Posterior vena cava (tissue), 2 donors: ENCODE data around the gene TRIM32. TPM values are rescaled to one million over a fixed set of nuclear protein-coding genes. Genes with fewer than 3 reads are reported as not detected.

ENCODE experiments used
- DNase-seq: peaks from one replicate; pipeline ENCODE4 v3.0.0-alpha.2; 2020; ENCODE audit warnings: low spot score
- intact Hi-C, 2 donors: fragments of 100-400 bp; cut with DNase I; formaldehyde crosslinking; loops; one replicate each; pipeline versions ENCODE4 v1.14.1 to v1.14.2; 2022 to 2023
- total RNA-seq, 2 donors: library from RNA; stranded (reverse); fragmentation: NEBNext Ultra II Directional; extraction: Animal tissue kit (Norgen Biotek cat#: 25700); gene quantifications; one replicate each; pipeline ENCODE4 v1.2.1, GENCODE V29; 2021
- donor health status: DM: yes; HTN: yes; CAD: no.
- donor health status: DM: yes; HTN: yes; CAD: no.

TRIM32 gene
- total RNA-seq, 2 donors from 2014 or later, result 17.4 to 24.4 TPM

- intact Hi-C loops, result no loop called here
- DNase-seq, result no peak
Observed at GRCh38 chr9:116700882-116701865, 14.1 kb downstream of the TRIM32 start.

- intact Hi-C loops, result no loop called here
- DNase-seq, result no peak
Observed at GRCh38 chr9:116701940-116702642, 15.0 kb downstream of the TRIM32 start.

GRCh38 chr9:116703634-116704033 lies 16.5 kb downstream of the TRIM32 start:
- DNase-seq, result no peak
- intact Hi-C loops, result no loop called here

- intact Hi-C loops, result no loop called here
- DNase-seq, result no peak
Observed at GRCh38 chr9:116704470-116704869, 17.4 kb downstream of the TRIM32 start.

- intact Hi-C loops, result no loop called here
Observed at GRCh38 chr9:116705531-116705930, 18.4 kb downstream of the TRIM32 start.

GRCh38 chr9:116706310-116707290 lies 19.5 kb downstream of the TRIM32 start:
- intact Hi-C loops, result no loop called here
- no peak for DNase-seq

More at GRCh38 chr9:116705531-116705930, 18.4 kb downstream of the TRIM32 start:
- DNase-seq, result no peak

GRCh38 chr9:116712781-116713180 lies 25.7 kb downstream of the TRIM32 start:
- intact Hi-C loops, result no loop called here
- no peak for DNase-seq

- intact Hi-C loops, result no loop called here
- no peak for DNase-seq
Observed at GRCh38 chr9:116713271-116713670, 26.2 kb downstream of the TRIM32 start.

- DNase-seq, result no peak
- intact Hi-C loops, result no loop called here
Observed at GRCh38 chr9:116715751-116716150, 28.6 kb downstream of the TRIM32 start.

GRCh38 chr9:116716438-116716837 lies 29.3 kb downstream of the TRIM32 start:
- intact Hi-C loops, result no loop called here
- no peak for DNase-seq

GRCh38 chr9:116717150-116717549 lies 30.0 kb downstream of the TRIM32 start:
- DNase-seq, result no peak
- intact Hi-C loops, result no loop called here

GRCh38 chr9:116718111-116718510 lies 31.0 kb downstream of the TRIM32 start:
- intact Hi-C loops, result no loop called here
- DNase-seq, result no peak

- intact Hi-C loops, result no loop called here
Observed at GRCh38 chr9:116720111-116720510, 33.0 kb downstream of the TRIM32 start.

GRCh38 chr9:116721411-116721810 lies 34.3 kb downstream of the TRIM32 start:
- intact Hi-C loops, result no loop called here
- DNase-seq, result no peak

More at GRCh38 chr9:116720111-116720510, 33.0 kb downstream of the TRIM32 start:
- no peak for DNase-seq

GRCh38 chr9:116721944-116722343 lies 34.8 kb downstream of the TRIM32 start:
- intact Hi-C loops, result no loop called here
- DNase-seq, result no peak

GRCh38 chr9:116724123-116724522 lies 37.0 kb downstream of the TRIM32 start:
- no peak for DNase-seq
- intact Hi-C loops, result no loop called here

- no peak for DNase-seq
- intact Hi-C loops, result no loop called here
Observed at GRCh38 chr9:116726602-116727001, 39.5 kb downstream of the TRIM32 start.

- intact Hi-C loops, result no loop called here
- no peak for DNase-seq
Observed at GRCh38 chr9:116733010-116733641, 46.0 kb downstream of the TRIM32 start.
